GM12891 (cell line): ENCODE data around the gene GATA5.

ENCODE experiments used
- PAX5 ChIP-seq: IDR thresholded peaks from 2 replicates; pipeline ENCODE4 v1.6.1; 2011; ENCODE audit warnings: low read length, moderate library complexity, mild to moderate bottlenecking; ENCODE audit not compliant: insufficient read depth, severe bottlenecking
- POLR2A ChIP-seq: IDR thresholded peaks from 2 replicates; pipeline ENCODE4 v1.6.1; 2011; ENCODE audit warnings: low read depth, low read length, control low read depth
- POLR2AphosphoS5 ChIP-seq: IDR thresholded peaks from 2 replicates; pipeline ENCODE4 v1.6.1; 2011; ENCODE audit warnings: low read depth, low read length, control low read depth

GRCh38 chr20:62493253-62493885, 17.6 kb upstream of the GATA5 start:
- TF ChIP-seq PAX5 (no peak), POLR2A (no peak), POLR2AphosphoS5 (no peak)
